Measurements from ENCODE around the gene TBATA. TPM values are rescaled to one million over a fixed set of nuclear protein-coding genes. Genes with fewer than 3 reads are reported as not detected.
A peak's percentile ranks its signal among the peaks of the same experiment; 100 is the strongest.

The TBATA gene
- not detected in 2 replicates for polyA plus RNA-seq (2014; cell fraction: cytosol; rRNA removed)
- polyA plus RNA-seq (2014; cell fraction: nucleus; rRNA removed) = not detected in 2 replicates

DNA sequence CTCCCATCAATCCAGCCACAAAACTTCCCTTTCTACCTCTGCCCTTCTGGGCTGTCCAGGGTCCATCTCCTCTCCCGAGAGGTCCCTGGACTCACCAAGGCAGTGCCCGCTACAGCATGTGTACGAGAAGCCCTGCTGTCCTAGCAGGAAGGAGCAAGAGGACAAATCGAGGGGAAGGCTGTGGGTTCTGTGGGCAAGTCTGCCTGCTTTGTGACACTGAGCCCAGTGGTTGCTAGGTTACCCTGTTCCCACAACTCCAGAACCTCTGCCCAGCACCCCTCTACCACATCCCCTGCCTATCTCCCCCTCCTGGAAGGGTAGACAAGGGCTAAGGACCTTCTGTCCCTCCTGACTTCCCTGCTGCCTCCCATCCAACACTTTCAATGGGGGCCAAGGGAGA, at the start of gene TBATA:
TBATA (minus strand) TSS at position 188 of the 400 bp plus-strand sequence. CDS start 1,998 bp downstream, outside the sequence.
- DNase-seq (ENCODE audit: low spot score) = no peak

GRCh38 chr10:70834441-70835151, 49.4 kb upstream of the TBATA start:
- no peak for DNase-seq (ENCODE audit: low spot score)

DNA sequence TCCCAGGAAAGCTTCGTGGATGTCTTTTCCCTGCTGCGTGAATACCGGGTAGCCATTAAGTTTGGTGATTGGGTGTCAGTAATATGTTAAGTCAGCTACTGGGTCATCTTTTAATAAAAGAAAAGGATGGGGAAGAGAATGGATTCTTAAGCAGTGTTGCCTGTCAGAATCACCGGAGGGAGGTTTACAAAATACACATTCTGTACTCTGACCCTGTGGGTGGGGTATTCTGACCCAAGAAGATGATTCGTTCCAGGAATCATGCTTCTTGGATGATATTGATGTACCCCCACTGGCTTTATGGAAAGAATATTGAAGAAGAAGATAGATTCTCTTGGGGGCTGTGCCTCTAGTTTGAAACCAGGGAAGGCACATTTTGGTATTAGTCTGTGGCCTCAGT, 48.8 kb upstream of the TBATA start:
- DNase-seq (ENCODE audit: low spot score) = no peak

GRCh38 chr10:70833601-70834000, 48.4 kb upstream of the TBATA start:
- no peak for DNase-seq (ENCODE audit: low spot score)

DNA sequence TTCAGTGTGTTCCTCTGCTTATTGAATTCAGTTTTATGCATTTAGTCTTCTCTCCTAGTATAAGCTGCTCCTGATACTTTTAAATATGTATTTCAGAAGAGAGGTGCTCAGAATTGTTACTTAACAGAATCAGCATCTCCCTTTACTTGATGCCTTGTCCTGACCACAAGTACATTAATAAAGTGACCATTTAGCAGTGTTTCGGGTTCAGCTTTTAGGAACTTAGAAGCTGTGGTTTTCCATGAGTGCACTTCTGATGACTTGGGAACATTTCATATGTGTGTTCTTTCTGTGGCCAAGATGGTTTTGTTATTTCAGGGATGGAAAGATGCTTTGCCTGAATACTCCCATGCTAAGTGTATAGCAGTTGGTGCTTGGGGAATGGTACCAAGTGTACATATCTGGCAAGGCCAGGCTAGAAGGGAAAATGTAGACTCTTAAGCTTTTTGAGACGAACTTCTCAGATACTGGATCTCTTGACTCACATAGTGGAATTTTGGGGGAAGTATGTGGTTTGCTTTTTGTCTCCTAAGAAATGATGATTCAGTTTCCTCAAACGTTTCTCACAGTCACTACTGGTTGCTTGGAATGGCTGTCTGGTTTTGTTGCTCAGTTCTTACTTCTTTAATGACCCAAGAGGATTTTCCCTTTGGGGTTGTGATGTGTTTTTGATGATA, 47.8 kb upstream of the TBATA start:
- DNase-seq (ENCODE audit: low spot score) = no peak

DNA sequence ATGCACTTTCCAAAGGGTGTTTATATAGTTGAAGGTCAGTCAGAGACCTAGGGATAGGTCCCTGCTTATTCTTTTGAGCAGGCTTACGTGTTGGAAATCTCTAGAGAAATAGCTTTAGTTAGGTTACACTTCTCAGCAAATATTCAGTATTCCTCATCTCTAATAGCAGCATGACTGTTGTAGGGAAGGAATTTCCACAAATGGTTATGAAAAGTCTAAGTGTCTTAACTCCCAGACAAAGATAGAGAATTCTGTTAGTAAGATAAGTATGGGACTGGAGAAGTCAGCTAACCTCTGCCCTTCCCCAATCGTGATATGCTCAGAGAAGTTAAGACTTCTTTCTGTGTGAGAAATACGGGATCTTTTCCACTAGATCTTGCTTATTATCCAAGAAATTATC, 47.0 kb upstream of the TBATA start:
- no peak for DNase-seq (ENCODE audit: low spot score)

- no peak for DNase-seq (ENCODE audit: low spot score)
Observed at GRCh38 chr10:70830164-70830563, 45.0 kb upstream of the TBATA start.

DNA sequence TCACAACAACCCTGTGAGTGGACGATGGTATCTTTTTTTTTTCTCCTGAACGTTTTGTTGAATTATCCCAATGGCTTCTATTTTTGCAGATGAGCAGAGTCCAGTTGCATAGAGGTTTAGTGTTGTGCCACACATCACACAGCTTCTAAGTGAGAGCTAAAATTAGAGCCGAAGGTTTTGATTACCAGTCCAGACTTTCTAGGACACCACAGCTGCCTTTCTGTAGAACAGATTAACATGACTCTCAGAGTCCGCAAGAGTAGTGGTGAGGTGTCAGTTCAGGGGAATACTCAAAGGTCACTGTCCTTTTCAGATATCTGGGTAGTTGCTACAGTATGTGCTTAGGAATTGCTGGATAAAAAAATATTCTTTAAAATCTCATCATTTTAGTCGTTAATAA, 44.4 kb upstream of the TBATA start:
- DNase-seq (ENCODE audit: low spot score) = no peak

- DNase-seq (ENCODE audit: low spot score) = no peak
Observed at GRCh38 chr10:70828923-70829322, 43.7 kb upstream of the TBATA start.

DNA sequence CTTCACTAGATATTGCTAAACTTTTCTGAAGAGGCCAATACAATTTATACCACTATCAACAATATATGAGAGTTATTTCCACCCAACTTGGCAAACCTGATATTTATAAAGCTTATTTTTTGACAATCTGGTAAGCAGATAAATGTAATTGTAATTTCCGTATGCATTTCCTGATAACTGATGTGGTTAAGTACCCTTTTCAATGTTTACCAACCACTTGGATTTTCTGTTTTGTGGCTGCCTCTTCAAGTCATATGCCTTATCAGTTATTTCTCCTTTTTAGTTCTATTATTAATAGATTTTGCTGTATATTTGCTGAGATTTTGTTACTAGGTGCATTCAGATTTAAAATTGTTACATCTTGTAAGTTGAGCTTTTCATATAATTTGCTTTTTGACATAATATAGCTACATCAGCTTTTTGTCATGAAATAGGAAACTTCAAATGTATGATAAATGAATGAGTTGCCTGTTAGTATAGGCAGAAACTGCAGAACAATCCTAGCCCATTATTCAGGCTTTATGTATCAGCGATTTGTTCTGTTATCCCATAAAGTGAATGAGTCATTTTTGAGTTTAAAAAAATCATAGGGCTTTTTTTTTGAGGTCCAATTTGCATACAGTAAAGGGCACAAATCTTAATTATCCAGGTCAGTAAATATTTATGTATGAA, 42.0 kb upstream of the TBATA start:
- DNase-seq (ENCODE audit: low spot score) = no peak

DNA sequence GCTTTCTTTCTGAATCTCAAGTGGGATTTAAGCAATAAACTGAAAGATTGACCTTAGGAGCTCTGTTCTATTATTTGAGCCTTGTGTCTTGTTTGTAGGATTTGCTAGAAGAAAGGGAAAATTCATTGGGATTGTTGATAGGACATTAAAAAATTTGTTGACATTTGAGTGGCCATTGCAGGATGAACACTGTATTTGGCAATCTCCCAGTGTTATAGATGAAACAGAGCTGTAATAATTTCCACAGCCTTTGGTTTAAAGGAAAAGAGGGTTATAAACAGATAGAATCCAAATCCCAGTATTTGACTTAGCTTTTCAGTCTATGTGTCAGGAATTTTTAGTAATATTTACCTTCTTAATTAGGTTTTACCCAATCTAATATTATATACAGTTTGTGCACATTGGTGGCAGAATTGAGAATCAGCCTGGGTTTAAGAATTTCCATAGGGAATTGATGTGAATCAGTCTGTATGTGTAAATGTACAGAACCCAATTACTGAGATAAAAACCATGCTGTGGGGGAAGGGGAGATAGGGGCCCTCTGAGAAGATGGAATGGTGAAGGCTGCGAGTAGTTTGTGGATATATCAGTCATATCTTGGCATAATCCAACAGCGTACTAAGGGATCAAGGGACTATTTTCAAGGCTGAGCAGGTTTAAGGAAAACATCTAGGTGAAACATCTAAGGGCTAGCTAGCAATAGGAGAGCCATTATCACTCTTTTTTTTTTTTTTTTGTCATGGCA, 37.1 kb upstream of the TBATA start:
- DNase-seq (ENCODE audit: low spot score) = peak; percentile 56

- DNase-seq (ENCODE audit: low spot score) = peak; percentile 32
Observed at GRCh38 chr10:70820976-70821750, 36.0 kb upstream of the TBATA start.

DNA sequence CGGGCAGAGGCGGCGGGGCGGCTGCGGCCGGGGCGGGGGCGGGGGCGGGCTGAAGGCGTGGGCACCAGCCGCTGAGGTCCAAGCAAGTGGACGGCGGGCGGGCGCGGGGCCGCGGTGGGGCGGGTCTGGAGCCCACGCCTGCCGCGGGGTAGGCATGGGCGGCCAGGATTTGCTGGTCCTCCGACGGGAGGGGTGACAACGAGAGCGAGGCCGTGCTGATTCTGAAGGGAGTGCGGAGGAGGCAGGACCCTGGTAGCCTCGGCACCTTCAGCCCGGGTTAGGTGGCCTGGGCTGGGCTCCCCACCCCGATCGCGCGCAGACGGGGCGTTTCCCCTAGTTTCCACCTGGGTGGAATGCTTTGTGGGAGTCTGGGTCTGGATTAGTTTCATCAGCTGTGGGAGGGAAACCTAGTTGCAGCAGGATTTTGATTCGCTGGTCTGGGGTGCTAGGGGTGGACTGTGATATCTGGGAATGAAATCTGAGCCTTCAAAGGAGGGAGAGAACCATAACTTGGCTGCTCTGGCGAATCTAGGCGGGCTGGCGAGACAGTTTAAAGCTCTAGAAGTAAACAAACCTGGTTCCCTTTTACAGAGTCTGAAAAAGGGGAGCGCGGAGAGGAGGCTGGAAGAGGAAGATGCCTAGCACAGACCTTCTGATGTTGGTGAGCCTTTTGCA, 31.2 kb upstream of the TBATA start:
- peak; percentile 84 for DNase-seq (ENCODE audit: low spot score)

GRCh38 chr10:70815504-70816219, 30.5 kb upstream of the TBATA start, which contains the start of gene SGPL1:
Gene SGPL1 (plus strand): TSS chr10:70815948. CDS start chr10:70816854, 906 bp downstream.
- DNase-seq (ENCODE audit: low spot score) = peak; percentile 77

DNA sequence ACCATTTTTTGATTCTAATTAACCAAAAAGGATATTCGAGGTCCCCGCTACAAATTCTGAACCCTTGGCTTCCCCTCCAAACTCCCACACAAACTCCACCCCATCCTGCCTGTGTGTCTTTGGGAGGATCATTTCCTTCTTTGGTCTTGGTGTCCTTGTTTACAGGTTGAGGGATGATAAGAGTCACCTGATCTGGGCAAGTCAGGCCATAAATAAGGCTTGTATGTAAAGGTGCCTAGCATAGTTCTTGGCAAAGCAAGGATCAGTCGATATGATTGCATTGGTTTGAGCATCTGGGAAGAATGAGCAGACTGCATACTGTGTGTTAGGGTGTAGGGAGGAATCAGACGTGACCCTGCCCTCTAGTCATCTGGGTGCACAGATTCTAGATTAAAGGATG, 28.9 kb upstream of the TBATA start:
- no peak for DNase-seq (ENCODE audit: low spot score)

- DNase-seq (ENCODE audit: low spot score) = no peak
Observed at GRCh38 chr10:70812814-70813213, 27.6 kb upstream of the TBATA start.

DNA sequence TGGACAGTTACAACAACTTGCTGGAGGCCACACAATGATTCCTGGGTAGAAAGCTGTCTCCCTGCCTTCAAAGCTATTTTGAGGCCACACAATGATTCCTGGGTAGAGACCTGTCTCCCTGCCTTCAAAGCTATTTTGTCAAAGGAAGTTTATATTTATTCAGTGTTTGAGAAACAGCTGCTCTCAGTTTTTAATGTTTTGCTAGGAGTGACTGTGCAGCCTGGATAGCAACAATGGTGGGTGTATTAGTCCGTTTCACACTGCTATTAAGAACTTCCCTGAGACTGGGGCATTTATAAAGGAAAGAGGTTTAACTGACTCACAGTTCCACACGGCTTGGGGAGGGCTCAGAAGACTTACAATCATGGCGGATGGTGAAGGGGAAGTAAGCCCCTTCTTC, 26.7 kb upstream of the TBATA start:
- DNase-seq (ENCODE audit: low spot score) = no peak

DNA sequence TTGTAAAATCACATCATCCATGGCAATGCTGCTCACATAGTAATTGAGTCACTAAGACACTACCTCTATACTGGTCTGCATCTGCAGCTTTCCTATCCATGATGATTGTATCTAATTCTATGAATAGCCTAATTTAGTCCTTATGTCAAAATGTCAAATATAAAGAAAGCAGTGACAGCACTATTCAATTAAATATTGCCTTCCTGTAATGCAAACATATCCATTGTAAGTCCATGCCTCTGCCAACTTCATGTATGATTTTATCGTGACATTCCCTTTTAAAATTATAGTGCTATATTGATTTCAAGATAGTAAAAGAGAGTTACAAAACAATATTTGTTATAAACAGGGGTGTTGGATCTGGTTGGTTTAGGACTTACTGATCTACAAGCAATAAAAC, 25.8 kb upstream of the TBATA start:
- no peak for DNase-seq (ENCODE audit: low spot score)

GRCh38 chr10:70809726-70810125, 24.5 kb upstream of the TBATA start:
- DNase-seq (ENCODE audit: low spot score) = no peak
